MM.1S (cell line): ENCODE results near the gene SUSD3.

Experiments used
- DNase-seq: peaks from one replicate; pipeline ENCODE4 v3.0.0-alpha.2; 2015
- H2AFZ ChIP-seq: fragments of 300-600 bp; sonication (generic); 2 replicates; pipeline ENCODE4 v1.6.0; 2016; ENCODE audit warnings: antibody characterized with exemption, low read length
- H3F3A ChIP-seq: fragments of 300-600 bp; sonication (generic); 2 replicates; pipeline ENCODE4 v1.6.1; 2016; ENCODE audit warnings: mild to moderate bottlenecking, antibody characterized with exemption, low read length, moderate library complexity, mixed read lengths; ENCODE audit not compliant: insufficient read depth
- H3K27ac ChIP-seq: fragments of 300-600 bp; sonication (generic); 2 replicates; pipeline ENCODE4 v1.5.1; 2016; ENCODE audit warnings: mild to moderate bottlenecking, low read length
- H3K27me3 ChIP-seq: fragments of 300-600 bp; sonication (generic); replicated peaks from 2 replicates; pipeline ENCODE4 v1.6.0; 2016; ENCODE audit warnings: low read length; ENCODE audit not compliant: insufficient read depth
- H3K36me3 ChIP-seq: fragments of 300-600 bp; sonication (generic); replicated peaks from 2 replicates; pipeline ENCODE4 v1.6.1; 2016; ENCODE audit warnings: mild to moderate bottlenecking, low read length, mixed read lengths; ENCODE audit not compliant: insufficient read depth
- H3K4me1 ChIP-seq: fragments of 300-600 bp; sonication (generic); 2 replicates; pipeline ENCODE4 v1.6.1; 2016; ENCODE audit warnings: low read length, mixed read lengths
- H3K4me2 ChIP-seq: fragments of 300-600 bp; sonication (generic); 2 replicates; pipeline ENCODE4 v1.6.0; 2016; ENCODE audit warnings: low read depth, low read length
- H3K4me3 ChIP-seq: fragments of 300-600 bp; sonication (generic); 2 replicates; pipeline ENCODE4 v1.5.1; 2016; ENCODE audit warnings: low read length, mixed read lengths
- H3K79me2 ChIP-seq: fragments of 300-600 bp; sonication (generic); 2 replicates; pipeline ENCODE4 v1.6.1; 2016; ENCODE audit warnings: mixed run types, low read length, mixed read lengths
- H3K9ac ChIP-seq: fragments of 300-600 bp; sonication (generic); 2 replicates; pipeline ENCODE4 v1.6.1; 2016; ENCODE audit warnings: low read length, mixed read lengths
- H3K9me2 ChIP-seq: fragments of 300-600 bp; sonication (generic); replicated peaks from 2 replicates; pipeline ENCODE4 v1.6.1; 2016; ENCODE audit warnings: mild to moderate bottlenecking, low read length, mixed read lengths; ENCODE audit not compliant: insufficient read depth
- H3K9me3 ChIP-seq: fragments of 300-600 bp; sonication (generic); replicated peaks from 2 replicates; pipeline ENCODE4 v1.6.1; 2016; ENCODE audit warnings: mild to moderate bottlenecking, low read length, mixed read lengths; ENCODE audit not compliant: insufficient read depth
- H4K20me1 ChIP-seq: fragments of 300-600 bp; sonication (generic); 2 replicates; pipeline ENCODE4 v1.6.1; 2016; ENCODE audit warnings: mild to moderate bottlenecking, low read length, moderate library complexity, mixed read lengths; ENCODE audit not compliant: insufficient read depth
- EZH2 ChIP-seq: fragments of 300-600 bp; sonication (generic); optimal IDR thresholded peaks from 2 replicates; pipeline ENCODE3; 2017; ENCODE audit warnings: low read depth, mild to moderate bottlenecking, antibody characterized with exemption, low read length, mixed read lengths
- EZH2phosphoT487 ChIP-seq: fragments of 300-600 bp; sonication (generic); IDR thresholded peaks from 2 replicates; pipeline ENCODE4 v1.6.1; 2018; ENCODE audit warnings: antibody characterized with exemption, low read length
- TF ChIP-seq, protein P1 (sequence below): fragments of 300-600 bp; sonication (generic); IDR thresholded peaks from 2 replicates; pipeline ENCODE4 v1.5.1; 2016; ENCODE audit warnings: antibody characterized with exemption, low read length, mixed read lengths

Gene SUSD3

GRCh38 chr9:93125331-93125894, 66.9 kb downstream of the SUSD3 start:
- DNase-seq, result no peak
- Histone ChIP-seq H3K36me3 (no peaks in the 10 kb centered on the region), H3K4me1 (no peaks in the 10 kb centered on the region), H3K9me3 (no peaks in the 10 kb centered on the region), H3K4me3 (no peak overlapping the region), H2AFZ (no peak overlapping the region), H3F3A (no peaks in the 10 kb centered on the region), H3K27ac (no peak overlapping the region), H3K4me2 (no peak overlapping the region), H3K27me3 (no peaks in the 10 kb centered on the region), H3K79me2 (0 out of 2 replicates have a peak, but pooled peaks cover 2% of the 10 kb centered on the region), H3K9ac (no peak overlapping the region), H4K20me1 (no peaks in the 10 kb centered on the region), H3K9me2 (no peaks in the 10 kb centered on the region)
- TF ChIP-seq EZH2 (no peak), EZH2phosphoT487 (no peak)
- TF ChIP-seq, protein P1, sequence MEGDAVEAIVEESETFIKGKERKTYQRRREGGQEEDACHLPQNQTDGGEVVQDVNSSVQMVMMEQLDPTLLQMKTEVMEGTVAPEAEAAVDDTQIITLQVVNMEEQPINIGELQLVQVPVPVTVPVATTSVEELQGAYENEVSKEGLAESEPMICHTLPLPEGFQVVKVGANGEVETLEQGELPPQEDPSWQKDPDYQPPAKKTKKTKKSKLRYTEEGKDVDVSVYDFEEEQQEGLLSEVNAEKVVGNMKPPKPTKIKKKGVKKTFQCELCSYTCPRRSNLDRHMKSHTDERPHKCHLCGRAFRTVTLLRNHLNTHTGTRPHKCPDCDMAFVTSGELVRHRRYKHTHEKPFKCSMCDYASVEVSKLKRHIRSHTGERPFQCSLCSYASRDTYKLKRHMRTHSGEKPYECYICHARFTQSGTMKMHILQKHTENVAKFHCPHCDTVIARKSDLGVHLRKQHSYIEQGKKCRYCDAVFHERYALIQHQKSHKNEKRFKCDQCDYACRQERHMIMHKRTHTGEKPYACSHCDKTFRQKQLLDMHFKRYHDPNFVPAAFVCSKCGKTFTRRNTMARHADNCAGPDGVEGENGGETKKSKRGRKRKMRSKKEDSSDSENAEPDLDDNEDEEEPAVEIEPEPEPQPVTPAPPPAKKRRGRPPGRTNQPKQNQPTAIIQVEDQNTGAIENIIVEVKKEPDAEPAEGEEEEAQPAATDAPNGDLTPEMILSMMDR, result no peak

GRCh38 chr9:93126151-93126781, 67.8 kb downstream of the SUSD3 start:
- H2AFZ ChIP-seq, result no peak overlapping the region
- H3K79me2 ChIP-seq, result peaks cover 6% of the 10 kb centered on the region
- no peaks in the 10 kb centered on the region for H4K20me1 ChIP-seq
- no peak overlapping the region for H3K9ac ChIP-seq
- no peaks in the 10 kb centered on the region for H3K27me3 ChIP-seq
- H3K36me3 ChIP-seq, result no peaks in the 10 kb centered on the region
- no peak overlapping the region for H3K4me3 ChIP-seq
- no peak overlapping the region for H3K4me2 ChIP-seq
- no peak overlapping the region for H3K27ac ChIP-seq
- no peak for DNase-seq
- H3K9me2 ChIP-seq, result no peaks in the 10 kb centered on the region
- no peaks in the 10 kb centered on the region for H3F3A ChIP-seq
- H3K4me1 ChIP-seq, result no peaks in the 10 kb centered on the region
- no peaks in the 10 kb centered on the region for H3K9me3 ChIP-seq
- TF ChIP-seq, protein P1, result no peak
- no peak for TF ChIP-seq EZH2phosphoT487
- TF ChIP-seq EZH2, result no peak

DNA sequence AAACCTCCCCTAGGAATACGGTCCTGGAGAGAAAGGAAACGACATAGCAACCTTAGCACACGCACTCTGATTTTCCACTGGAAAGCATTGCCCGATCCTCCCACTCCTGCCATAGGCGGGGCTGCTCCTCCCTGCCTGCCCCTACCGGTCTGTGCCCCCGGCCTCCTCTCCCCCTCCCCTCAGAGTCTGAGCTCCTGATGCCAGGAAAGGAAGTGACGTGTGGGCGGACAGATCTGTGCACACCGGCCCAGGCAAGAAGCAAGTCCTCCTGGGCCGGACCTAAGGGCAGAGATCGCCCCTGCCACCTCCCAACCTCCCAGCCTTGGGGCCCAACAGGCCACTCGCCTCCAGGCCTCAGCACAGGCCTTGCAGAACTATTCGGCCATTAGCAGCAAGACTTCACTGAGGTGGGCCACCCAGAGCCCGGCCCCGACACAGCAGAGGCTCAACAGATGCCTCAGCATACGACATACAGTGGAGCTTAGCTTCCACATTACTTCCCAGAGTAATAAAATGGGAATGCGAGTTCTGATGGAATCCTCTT, 68.4 kb downstream of the SUSD3 start:
- TF ChIP-seq EZH2 (no peak), EZH2phosphoT487 (no peak)
- TF ChIP-seq, protein P1, result no peak
- Histone ChIP-seq H3K36me3 (no peaks in the 10 kb centered on the region), H3K27ac (no peak overlapping the region), H2AFZ (no peak overlapping the region), H3K9me2 (no peaks in the 10 kb centered on the region), H3F3A (no peaks in the 10 kb centered on the region), H3K4me3 (no peak overlapping the region), H3K27me3 (no peaks in the 10 kb centered on the region), H4K20me1 (no peaks in the 10 kb centered on the region), H3K9ac (no peak overlapping the region), H3K79me2 (peaks cover 12% of the 10 kb centered on the region), H3K9me3 (no peaks in the 10 kb centered on the region), H3K4me1 (no peaks in the 10 kb centered on the region), H3K4me2 (no peak overlapping the region)
- no peak for DNase-seq
